Measurements from ENCODE around the gene SETD6.
"Not testable (repeated sequence)": the region's sequence is repeated elsewhere in the genome, so short reads cannot be mapped to it uniquely, and the experiment has no call there.

SETD6 gene

DNA sequence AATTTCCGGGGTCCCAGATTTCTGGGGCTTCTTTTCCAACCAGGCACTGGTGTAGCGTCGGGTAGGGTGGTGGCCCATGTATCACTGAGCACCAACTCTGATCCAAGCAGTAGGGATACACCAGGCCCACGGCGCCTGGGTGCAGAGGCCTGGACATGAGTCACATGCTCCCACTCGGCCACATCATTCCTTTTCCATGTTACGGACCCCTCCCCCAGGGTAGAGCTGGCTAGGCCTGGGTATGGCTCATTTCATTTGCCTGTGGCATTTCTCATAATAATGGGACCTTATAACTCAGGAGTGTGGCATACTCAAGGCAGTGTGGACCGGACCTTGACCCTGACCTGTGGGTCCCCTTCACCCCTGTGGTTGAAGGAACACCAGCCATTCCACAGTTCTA, 33.4 kb upstream of the SETD6 start:
- H3K4me3 ChIP-seq (ENCODE audit: control insufficient read depth, low read depth, low read length) = no peak overlapping the region
- no peak for DNase-seq (ENCODE audit: low read depth)
- TF ChIP-seq CTCF (IDR thresholded peaks at IDR 0.05; ENCODE audit: control insufficient read depth, insufficient read depth, low read depth, low read length, missing control alignments) = no peak

- TF ChIP-seq CTCF (IDR thresholded peaks at IDR 0.05; ENCODE audit: control insufficient read depth, insufficient read depth, low read depth, low read length, missing control alignments) = no peak
- no peak overlapping the region for H3K4me3 ChIP-seq (ENCODE audit: control insufficient read depth, low read depth, low read length)
- DNase-seq (ENCODE audit: low read depth) = no peak
Measured at GRCh38 chr16:58485184-58485887, 30.0 kb upstream of the SETD6 start.

- H3K4me3 ChIP-seq (ENCODE audit: control insufficient read depth, low read depth, low read length) = no peak overlapping the region
- DNase-seq (ENCODE audit: low read depth) = no peak
- TF ChIP-seq CTCF (IDR thresholded peaks at IDR 0.05; ENCODE audit: control insufficient read depth, insufficient read depth, low read depth, low read length, missing control alignments) = peak; percentile 91
Measured at GRCh38 chr16:58487566-58488351, 27.6 kb upstream of the SETD6 start.

DNA sequence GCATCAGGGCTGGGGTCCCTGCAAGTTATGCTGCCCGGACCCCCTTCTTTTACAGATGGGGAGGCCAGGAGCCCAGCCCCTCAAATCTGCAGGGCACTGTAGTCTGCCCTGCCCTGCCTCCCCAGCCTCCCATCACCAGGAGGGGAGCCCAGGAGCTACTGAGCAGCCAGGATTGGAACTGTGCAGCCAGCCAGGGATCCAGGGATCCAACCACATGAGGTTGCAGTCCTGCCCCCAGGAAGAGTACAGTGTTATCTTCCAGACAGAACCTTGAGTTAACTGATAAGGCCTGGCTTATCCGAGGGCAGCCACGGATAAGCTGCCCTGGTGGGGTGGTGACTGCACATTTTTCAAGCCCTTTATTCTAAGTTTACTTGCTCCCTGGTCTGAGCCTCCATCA, 26.8 kb upstream of the SETD6 start:
- H3K4me3 ChIP-seq (ENCODE audit: control insufficient read depth, low read depth, low read length) = no peak overlapping the region
- DNase-seq (ENCODE audit: low read depth) = no peak
- no peak for TF ChIP-seq CTCF (IDR thresholded peaks at IDR 0.05; ENCODE audit: control insufficient read depth, insufficient read depth, low read depth, low read length, missing control alignments)

GRCh38 chr16:58490065-58490464, 25.3 kb upstream of the SETD6 start:
- no peak for DNase-seq (ENCODE audit: low read depth)

DNA sequence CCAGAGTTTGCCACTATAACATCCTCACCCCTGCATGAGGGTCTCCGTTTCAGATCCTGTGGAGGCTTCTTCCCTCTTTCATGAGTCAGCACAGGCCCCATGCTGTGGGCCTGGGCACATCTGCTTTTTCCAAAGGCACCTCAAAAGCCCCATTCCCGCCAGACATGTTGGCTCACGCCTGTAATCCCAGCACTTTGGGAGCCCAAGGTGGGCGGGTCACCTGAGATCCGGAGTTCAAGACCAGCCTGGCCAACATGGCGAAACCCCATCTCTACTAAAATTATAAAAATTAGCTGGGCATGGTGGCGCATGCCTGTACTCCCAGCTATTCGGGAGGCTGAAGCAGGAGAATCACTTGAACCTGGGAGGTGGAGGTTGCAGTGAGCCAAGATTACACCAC, 24.8 kb upstream of the SETD6 start:
- H3K4me3 ChIP-seq (ENCODE audit: control insufficient read depth, low read depth, low read length); DNase-seq (ENCODE audit: low read depth): not testable (repeated sequence)

More at GRCh38 chr16:58490065-58490464, 25.3 kb upstream of the SETD6 start:
- H3K4me3 ChIP-seq (ENCODE audit: control insufficient read depth, low read depth, low read length) = no peak overlapping the region
- TF ChIP-seq CTCF (IDR thresholded peaks at IDR 0.05; ENCODE audit: control insufficient read depth, insufficient read depth, low read depth, low read length, missing control alignments) = no peak

- no peak for TF ChIP-seq CTCF (IDR thresholded peaks at IDR 0.05; ENCODE audit: control insufficient read depth, insufficient read depth, low read depth, low read length, missing control alignments)
- DNase-seq (ENCODE audit: low read depth) = no peak
Measured at GRCh38 chr16:58492066-58492465, 23.3 kb upstream of the SETD6 start.

More at GRCh38 chr16:58492066-58492465, 23.3 kb upstream of the SETD6 start:
- no peak overlapping the region for H3K4me3 ChIP-seq (ENCODE audit: control insufficient read depth, low read depth, low read length)
